Natural killer cell (primary cell): ENCODE results near the gene PLXNA4. TPM values are rescaled to one million over a fixed set of nuclear protein-coding genes. Genes with fewer than 3 reads are reported as not detected.

Experiments used
- ATAC-seq, 3 donors: fragments of 150-1000 bp in 2 of 3; fragments of 200-7000 bp in 1 of 3; cut with Tn5 transposase; 1 replicate in 1 of 3; 2 replicates in 2 of 3; pipeline ENCODE4 v1.10.0; 2021; ENCODE audit warnings: mild to moderate bottlenecking in 2 of 3, moderate library complexity in 2 of 3
- DNase-seq, 2 donors: peaks; one replicate each; pipeline versions ENCODE4 v3.0.0 to v3.0.0-alpha.2; 2013 to 2021; ENCODE audit warnings: mixed read lengths in 1 of 2
- H3K27ac ChIP-seq: one replicate; pipeline ENCODE4 v1.5.1; 2013; ENCODE audit warnings: mild to moderate bottlenecking, low read length
- H3K27me3 ChIP-seq: one replicate; pipeline ENCODE4 v1.6.1; 2013; ENCODE audit warnings: low read length; ENCODE audit not compliant: control insufficient read depth, insufficient read depth
- H3K36me3 ChIP-seq: one replicate; pipeline ENCODE4 v1.6.1; 2013; ENCODE audit warnings: low read length; ENCODE audit not compliant: control insufficient read depth, insufficient read depth
- H3K4me1 ChIP-seq: one replicate; pipeline ENCODE4 v1.6.1; 2013; ENCODE audit warnings: low read length; ENCODE audit not compliant: control insufficient read depth, insufficient read depth
- H3K4me3 ChIP-seq: one replicate; pipeline ENCODE4 v1.5.1; 2013; ENCODE audit warnings: low read length
- H3K9me3 ChIP-seq: one replicate; pipeline ENCODE4 v1.6.1; 2013; ENCODE audit warnings: low read length; ENCODE audit not compliant: control insufficient read depth, insufficient read depth
- H3K27ac Mint-ChIP-seq, 2 donors: one replicate each; pipeline ENCODE4 v1.8.0; 2022; ENCODE audit warnings: mild to moderate bottlenecking in 2 of 2, mixed read lengths in 2 of 2, moderate library complexity in 1 of 2
- H3K27me3 Mint-ChIP-seq, 2 donors: one replicate each; pipeline ENCODE4 v1.8.0; 2022; ENCODE audit warnings: low read depth in 2 of 2, mixed read lengths in 2 of 2
- H3K36me3 Mint-ChIP-seq: one replicate; pipeline ENCODE4 v1.8.0; 2022; ENCODE audit warnings: mixed read lengths
- H3K4me1 Mint-ChIP-seq, 2 donors: one replicate each; pipeline ENCODE4 v1.8.0; 2022; ENCODE audit warnings: mixed read lengths in 2 of 2
- H3K4me3 Mint-ChIP-seq: one replicate; pipeline ENCODE4 v1.8.0; 2022; ENCODE audit warnings: mild to moderate bottlenecking, moderate library complexity, mixed read lengths
- H3K9me3 Mint-ChIP-seq, 2 donors: one replicate each; pipeline ENCODE4 v1.8.0; 2022; ENCODE audit warnings: mixed read lengths in 2 of 2
- CTCF ChIP-seq: fragments of 200-600 bp; IDR thresholded peaks from one replicate; pipeline ENCODE4 v1.8.0; 2022; ENCODE audit warnings: antibody characterized with exemption
- WGBS: methylation state at CpG from one replicate; pipeline ENCODE4 v1.1.7; 2013; ENCODE audit warnings: missing lambda C conversion rate; ENCODE audit not compliant: insufficient coverage; 5-methylcytosine and 5-hydroxymethylcytosine counted together
- intact Hi-C: fragments of 100-400 bp; cut with micrococcal nuclease; formaldehyde crosslinking; loops from one replicate; pipeline ENCODE4 v1.14.2; 2022
- total RNA-seq, 4 donors: library from RNA; stranded (reverse); fragments of 120-200 nt in 1 of 4; gene quantifications; one replicate each; pipeline versions ENCODE4 v1.2.3 to v1.2.4, GENCODE V29; 2013 to 2022

Gene PLXNA4
- total RNA-seq, 3 donors from 2014 or later (not counting 1 experiment from before 2014, with no cell fraction given), result 5.1 to 15.3 (median 10.9) TPM

GRCh38 chr7:132475037-132475668, 101.1 kb downstream of the PLXNA4 start:
- Mint-ChIP-seq H3K9me3 (no peaks in the 10 kb centered on the region), H3K27ac (no peak overlapping the region), H3K4me3 (no peak overlapping the region), H3K36me3 (no peaks in the 10 kb centered on the region), H3K4me1 (peaks cover 33 to 35% of the 10 kb centered on the region in 2 donors), H3K27me3 (peaks cover 8 to 32% of the 10 kb centered on the region in 2 donors)
- 52% methylated on average over 7 of the region's 8 CpGs for WGBS
- TF ChIP-seq CTCF, result no peak
- intact Hi-C loops, result no loop called here
- Histone ChIP-seq H3K9me3 (no peaks in the 10 kb centered on the region), H3K27me3 (peaks cover 3% of the 10 kb centered on the region), H3K36me3 (no peaks in the 10 kb centered on the region), H3K4me3 (no peak overlapping the region), H3K4me1 (peaks cover 15% of the 10 kb centered on the region), H3K27ac (no peak overlapping the region)
- DNase-seq (no peak), ATAC-seq (no peak)

GRCh38 chr7:132472463-132473120, 103.7 kb downstream of the PLXNA4 start:
- Histone ChIP-seq H3K4me1 (peaks cover 15% of the 10 kb centered on the region), H3K9me3 (no peaks in the 10 kb centered on the region), H3K27me3 (peaks cover 3% of the 10 kb centered on the region), H3K27ac (no peak overlapping the region), H3K4me3 (no peak overlapping the region), H3K36me3 (no peaks in the 10 kb centered on the region)
- WGBS, result 83% methylated on average over 10 of the region's 10 CpGs
- peaks cover 31% of the 10 kb centered on the region in 2 donors for H3K4me1 Mint-ChIP-seq
- intact Hi-C loops, result no loop called here
- H3K36me3 Mint-ChIP-seq, result no peaks in the 10 kb centered on the region
- no peak overlapping the region for H3K4me3 Mint-ChIP-seq
- peaks cover 8 to 33% of the 10 kb centered on the region in 2 donors for H3K27me3 Mint-ChIP-seq
- ATAC-seq (no peak), DNase-seq (no peak)
- no peak for TF ChIP-seq CTCF
- H3K27ac Mint-ChIP-seq, result no peak overlapping the region
- H3K9me3 Mint-ChIP-seq, result no peaks in the 10 kb centered on the region

GRCh38 chr7:132471515-132471914, 104.8 kb downstream of the PLXNA4 start:
- Histone ChIP-seq H3K4me1 (peaks cover 15% of the 10 kb centered on the region), H3K4me3 (no peak overlapping the region), H3K9me3 (no peaks in the 10 kb centered on the region), H3K27me3 (peaks cover 3% of the 10 kb centered on the region), H3K27ac (no peak overlapping the region), H3K36me3 (no peaks in the 10 kb centered on the region)
- no peak for TF ChIP-seq CTCF
- Mint-ChIP-seq H3K27ac (no peak overlapping the region), H3K4me3 (no peak overlapping the region), H3K27me3 (peaks cover 8 to 36% of the 10 kb centered on the region in 2 donors), H3K9me3 (no peaks in the 10 kb centered on the region), H3K36me3 (no peaks in the 10 kb centered on the region), H3K4me1 (peaks cover 31 to 42% of the 10 kb centered on the region in 2 donors)
- intact Hi-C loops, result no loop called here
- ATAC-seq (no peak), DNase-seq (no peak)
- WGBS, result 97% methylated on average over 4 of the region's 6 CpGs
